ENCODE results near the gene CFDP1. TPM values are rescaled to one million over a fixed set of nuclear protein-coding genes. Genes with fewer than 3 reads are reported as not detected.
"Not testable (repeated sequence)": the region's sequence is repeated elsewhere in the genome, so short reads cannot be mapped to it uniquely, and the experiment has no call there.

The CFDP1 gene
- total RNA-seq, 2 experiments from 2014 or later = 38.9 to 41.6 TPM

DNA sequence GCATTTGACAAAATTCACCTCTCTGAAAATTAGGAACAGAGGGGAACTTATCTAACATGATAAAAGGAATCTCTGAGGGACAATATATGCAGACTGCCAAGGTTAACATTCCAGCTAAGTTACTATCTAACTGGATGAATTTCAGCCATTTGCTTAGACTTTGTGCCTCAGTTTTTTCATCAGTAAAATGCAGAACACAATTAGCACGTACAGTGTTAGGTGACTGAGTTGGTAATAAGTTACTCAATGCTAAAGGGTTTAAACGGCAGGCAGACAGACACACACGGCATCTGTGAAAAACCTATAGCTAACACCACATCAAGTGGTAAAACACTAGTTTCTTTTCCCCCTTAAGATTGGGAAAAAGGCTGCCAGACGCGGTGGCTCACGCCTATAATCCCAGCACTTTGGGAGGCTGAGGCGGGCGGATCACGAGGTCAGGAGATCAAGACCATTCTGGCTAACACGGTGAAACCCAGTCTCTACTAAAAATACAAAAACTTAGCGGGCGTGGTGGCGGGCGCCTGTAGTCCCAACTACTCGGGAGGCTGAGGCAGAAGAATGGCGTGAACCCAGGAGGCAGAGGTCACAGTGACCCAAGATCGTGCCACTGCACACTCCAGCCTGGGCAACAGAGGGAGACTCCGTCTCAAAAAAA, 9.1 kb downstream of the CFDP1 start:
- DNase-seq; H3K27me3 Mint-ChIP-seq (ENCODE audit: low read depth); CTCF ChIA-PET; ATAC-seq; H3K36me3 Mint-ChIP-seq (ENCODE audit: low read depth); H3K4me3 Mint-ChIP-seq; H3K27ac Mint-ChIP-seq; H3K9me3 Mint-ChIP-seq (ENCODE audit: insufficient read depth): not testable (repeated sequence)
- peaks cover 24% of the 10 kb centered on the region for H3K4me1 Mint-ChIP-seq (ENCODE audit: low read depth)
- POLR2A ChIA-PET = interaction anchor here (0.7 kb wide), 1 partner anchor 129 kb away, joined by 3 read pairs; no protein-coding TSS in a partner anchor

DNA sequence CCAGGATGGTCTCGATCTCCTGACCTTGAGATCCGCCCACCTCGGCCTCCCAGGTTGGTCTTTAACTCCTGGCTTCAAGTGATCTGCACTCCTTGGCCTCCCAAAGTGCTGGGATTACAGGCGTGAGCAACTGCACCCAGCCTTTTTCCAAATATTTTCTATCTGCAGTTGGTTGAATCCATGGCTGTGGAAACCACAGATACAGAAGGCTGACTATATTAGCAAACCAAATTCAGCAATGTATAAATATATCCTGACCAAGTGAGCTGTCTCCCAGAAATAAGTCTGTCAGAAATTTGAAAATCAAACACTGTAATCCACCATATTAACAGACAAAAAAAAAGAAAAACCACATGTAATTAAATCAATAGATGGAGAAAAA, 9.6 kb downstream of the CFDP1 start:
- ATAC-seq (no peak), DNase-seq (no peak)
- Mint-ChIP-seq H3K9me3 (ENCODE audit: insufficient read depth) (no peaks in the 10 kb centered on the region), H3K36me3 (ENCODE audit: low read depth) (peaks cover 6% of the 10 kb centered on the region), H3K27ac (no peak overlapping the region), H3K4me3 (no peak overlapping the region), H3K27me3 (ENCODE audit: low read depth) (no peaks in the 10 kb centered on the region), H3K4me1 (ENCODE audit: low read depth) (peaks cover 20% of the 10 kb centered on the region)
- ChIA-PET CTCF (interaction anchor here (0.7 kb wide), 1 partner anchor 42 kb away, joined by 3 read pairs; no protein-coding TSS in a partner anchor), POLR2A (interaction anchor here (0.7 kb wide), 1 partner anchor 129 kb away, joined by 3 read pairs; no protein-coding TSS in a partner anchor)

DNA sequence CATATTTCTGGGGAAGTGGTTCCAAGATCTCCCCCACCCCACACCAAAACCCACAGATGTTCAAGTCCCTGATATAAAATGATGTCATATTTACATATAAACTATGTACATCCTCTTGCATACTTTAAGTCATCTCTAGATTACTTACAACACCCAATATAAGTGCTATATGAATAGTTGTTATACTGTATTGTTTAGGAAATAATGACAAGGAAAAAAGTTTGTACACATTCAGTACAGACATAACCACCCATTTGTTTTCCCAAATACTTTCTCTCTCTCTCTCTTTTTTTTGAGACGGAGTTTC, 11.5 kb downstream of the CFDP1 start:
- H3K36me3 Mint-ChIP-seq (ENCODE audit: low read depth) = peaks cover 2% of the 10 kb centered on the region
- H3K4me1 Mint-ChIP-seq (ENCODE audit: low read depth) = peaks cover 18% of the 10 kb centered on the region
- CTCF ChIA-PET = interaction anchor here (1.2 to 2.8 kb wide), 3 partner anchors 43 to 342 kb away, joined by 4 to 7 read pairs (median 6); partner anchors contain the start of gene TMEM170A
- no peaks in the 10 kb centered on the region for H3K27me3 Mint-ChIP-seq (ENCODE audit: low read depth)
- POLR2A ChIA-PET = no interaction called here
- no peak overlapping the region for H3K4me3 Mint-ChIP-seq
- peak overlapping the region; percentile 16 for H3K27ac Mint-ChIP-seq
- H3K9me3 Mint-ChIP-seq (ENCODE audit: insufficient read depth) = no peaks in the 10 kb centered on the region
- ATAC-seq = no peak
- no peak for DNase-seq

DNA sequence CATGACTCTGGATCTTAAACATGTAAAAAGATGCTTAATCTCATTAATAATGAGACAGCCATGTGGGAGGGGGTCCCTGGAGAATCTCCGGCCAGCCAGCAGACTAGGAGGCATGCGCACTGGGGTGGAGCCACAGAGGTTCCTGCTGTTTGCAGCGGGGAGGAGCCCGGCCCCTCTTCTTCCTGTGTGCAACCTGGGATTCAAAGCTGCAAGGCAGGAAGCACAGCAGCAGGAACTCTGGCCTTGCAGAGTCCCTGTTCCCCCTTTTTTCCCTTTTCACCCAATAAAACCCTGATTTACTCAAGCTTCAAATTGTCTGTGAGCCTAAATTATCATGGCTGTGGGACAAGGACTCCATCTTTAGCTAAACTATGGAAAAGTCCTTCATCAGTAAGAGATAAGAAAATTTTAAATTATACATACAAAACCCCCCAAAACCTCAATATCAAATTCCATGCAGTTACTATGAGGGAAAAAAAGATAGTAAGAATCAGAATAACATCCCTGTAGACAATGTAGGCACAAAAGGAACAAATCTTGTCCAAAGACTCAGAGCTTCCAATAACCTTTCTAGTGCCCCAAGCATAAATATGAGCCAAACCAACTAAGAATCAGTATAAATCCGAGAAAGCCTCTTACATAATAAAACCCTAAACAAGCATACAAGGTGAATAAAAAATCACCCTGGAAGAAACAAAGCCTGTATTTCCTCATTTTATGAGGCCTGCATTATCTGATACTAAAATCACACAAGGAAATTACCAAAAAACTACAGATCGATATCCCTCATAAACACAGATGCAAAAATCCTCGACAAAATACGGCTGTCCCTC, 12.1 kb downstream of the CFDP1 start:
- CTCF ChIA-PET = interaction anchor here (0.9 to 2.8 kb wide), 5 partner anchors 9 to 343 kb away, joined by 3 to 7 read pairs (median 4); partner anchors contain the start of gene TMEM170A

DNA sequence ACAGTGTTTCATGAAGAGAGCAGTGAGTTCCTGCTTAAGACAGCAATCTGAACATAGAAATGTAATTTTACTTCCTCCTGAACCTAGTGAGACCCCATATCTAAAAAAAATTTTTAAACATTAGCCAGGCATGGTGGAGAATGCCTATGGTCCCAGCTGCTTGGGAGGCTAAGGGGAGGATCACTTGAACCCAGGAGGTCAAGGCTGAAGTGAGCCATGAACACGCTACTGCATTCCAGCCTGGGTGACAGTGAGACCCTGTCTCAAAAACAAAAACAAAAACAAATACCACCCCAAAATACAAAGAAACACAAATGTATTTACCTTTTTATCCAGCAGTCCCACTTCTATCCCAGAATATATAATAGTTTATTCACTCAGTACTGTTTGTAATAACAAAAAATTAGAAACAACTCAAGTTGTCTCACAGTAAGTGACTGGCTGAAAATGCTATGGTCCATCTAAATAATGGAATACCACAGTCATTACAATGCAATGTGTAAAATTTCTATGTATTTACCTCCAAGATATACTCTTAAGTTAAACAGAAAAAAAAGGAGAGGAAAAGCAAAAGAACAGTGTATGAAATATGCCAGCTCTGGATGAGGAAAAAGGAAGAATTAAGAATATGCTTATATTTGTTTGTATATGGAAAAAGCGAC, 16.3 kb downstream of the CFDP1 start:
- ChIA-PET POLR2A (no interaction called here), CTCF (interaction anchor here (1.4 kb wide), 1 partner anchor 10 kb away, joined by 3 read pairs; no protein-coding TSS in a partner anchor)
- DNase-seq = no peak
- Mint-ChIP-seq H3K36me3 (ENCODE audit: low read depth) (peaks cover 4% of the 10 kb centered on the region), H3K9me3 (ENCODE audit: insufficient read depth) (no peaks in the 10 kb centered on the region), H3K4me3 (no peak overlapping the region), H3K27me3 (ENCODE audit: low read depth) (no peaks in the 10 kb centered on the region), H3K27ac (no peak overlapping the region), H3K4me1 (ENCODE audit: low read depth) (peaks cover 20% of the 10 kb centered on the region)
- ATAC-seq = no peak

More for the DNA sequence above, 12.1 kb downstream of the CFDP1 start:
- Mint-ChIP-seq H3K4me1 (ENCODE audit: low read depth) (peaks cover 18% of the 10 kb centered on the region), H3K4me3 (peak overlapping the region; percentile 49), H3K27me3 (ENCODE audit: low read depth) (no peaks in the 10 kb centered on the region), H3K27ac (peak overlapping the region; percentile 16), H3K36me3 (ENCODE audit: low read depth) (peaks cover 2% of the 10 kb centered on the region), H3K9me3 (ENCODE audit: insufficient read depth) (no peaks in the 10 kb centered on the region)
- peak; percentile 75 for ATAC-seq
- peak; percentile 47 for DNase-seq
- POLR2A ChIA-PET = interaction anchor here (1.5 kb wide), 1 partner anchor 43 kb away, joined by 5 read pairs; no protein-coding TSS in a partner anchor

DNA sequence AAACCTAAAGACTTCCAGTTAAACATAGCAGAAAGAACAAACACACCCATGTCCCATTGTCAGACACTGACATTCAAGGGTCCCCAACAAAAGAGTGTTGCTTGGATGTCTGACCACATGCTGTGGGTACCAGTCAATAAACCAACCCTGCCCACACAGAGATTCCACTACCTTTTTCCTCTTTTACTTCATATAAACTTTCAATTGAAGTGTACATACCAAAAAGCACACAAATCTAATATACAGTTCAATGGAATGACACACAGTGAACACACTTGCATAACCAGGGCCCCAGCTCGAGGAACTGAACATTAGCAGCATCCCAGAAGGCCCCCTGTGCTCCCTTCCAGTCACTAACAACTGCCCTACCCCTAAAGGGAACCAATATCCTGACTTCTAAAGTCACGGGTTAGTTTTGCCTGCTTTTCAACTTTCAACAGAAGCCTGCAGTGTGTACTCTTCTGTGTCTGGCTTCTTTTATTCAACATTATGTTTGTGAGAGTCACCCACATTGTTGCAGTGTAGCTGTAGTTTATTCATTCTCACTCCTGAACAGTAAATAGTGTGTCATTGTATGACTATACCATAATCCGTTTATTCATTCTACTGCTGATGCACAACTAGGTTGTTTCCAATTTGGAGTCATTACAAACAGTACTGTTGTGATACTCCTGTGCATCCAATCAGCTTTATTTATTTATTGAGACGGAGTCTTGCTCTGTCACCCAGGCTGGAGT, 18.0 kb downstream of the CFDP1 start:
- ATAC-seq (no peak), DNase-seq (no peak)
- H3K4me1 Mint-ChIP-seq (ENCODE audit: low read depth) = peaks cover 6% of the 10 kb centered on the region
- H3K27me3 Mint-ChIP-seq (ENCODE audit: low read depth) = no peaks in the 10 kb centered on the region
- no peak overlapping the region for H3K4me3 Mint-ChIP-seq
- peaks cover 8% of the 10 kb centered on the region for H3K36me3 Mint-ChIP-seq (ENCODE audit: low read depth)
- CTCF ChIA-PET = interaction anchor here (0.7 to 1.7 kb wide), 2 partner anchors 216 to 855 kb away, joined by 3 to 7 read pairs; no protein-coding TSS in a partner anchor
- no peak overlapping the region for H3K27ac Mint-ChIP-seq
- H3K9me3 Mint-ChIP-seq (ENCODE audit: insufficient read depth) = no peaks in the 10 kb centered on the region
- POLR2A ChIA-PET = no interaction called here

DNA sequence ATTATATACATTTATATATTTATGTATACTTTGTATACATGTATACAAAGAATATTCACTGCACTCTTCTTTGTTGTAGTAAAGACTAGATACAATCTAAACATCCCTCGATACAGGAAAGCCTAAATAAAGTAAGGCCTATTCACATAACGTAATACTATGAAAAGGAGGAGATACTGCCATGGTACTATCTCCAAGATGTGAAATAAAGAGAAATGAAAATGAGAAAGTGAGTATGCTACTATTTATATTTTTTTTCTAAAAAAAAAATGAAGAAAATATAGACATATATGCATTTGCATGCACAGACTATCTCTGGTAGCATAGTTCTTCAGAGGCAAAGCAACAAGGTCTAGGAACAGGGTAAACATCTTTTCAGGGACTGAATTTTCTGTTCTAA, 19.4 kb downstream of the CFDP1 start:
- ATAC-seq (no peak), DNase-seq (no peak)
- H3K27me3 Mint-ChIP-seq (ENCODE audit: low read depth) = no peaks in the 10 kb centered on the region
- H3K4me3 Mint-ChIP-seq = no peak overlapping the region
- H3K4me1 Mint-ChIP-seq (ENCODE audit: low read depth) = peaks cover 2% of the 10 kb centered on the region
- peaks cover 14% of the 10 kb centered on the region for H3K36me3 Mint-ChIP-seq (ENCODE audit: low read depth)
- H3K27ac Mint-ChIP-seq = no peak overlapping the region
- no peaks in the 10 kb centered on the region for H3K9me3 Mint-ChIP-seq (ENCODE audit: insufficient read depth)
- POLR2A ChIA-PET = no interaction called here
- CTCF ChIA-PET = interaction anchor here (1.7 kb wide), 1 partner anchor 214 kb away, joined by 7 read pairs; no protein-coding TSS in a partner anchor

DNA sequence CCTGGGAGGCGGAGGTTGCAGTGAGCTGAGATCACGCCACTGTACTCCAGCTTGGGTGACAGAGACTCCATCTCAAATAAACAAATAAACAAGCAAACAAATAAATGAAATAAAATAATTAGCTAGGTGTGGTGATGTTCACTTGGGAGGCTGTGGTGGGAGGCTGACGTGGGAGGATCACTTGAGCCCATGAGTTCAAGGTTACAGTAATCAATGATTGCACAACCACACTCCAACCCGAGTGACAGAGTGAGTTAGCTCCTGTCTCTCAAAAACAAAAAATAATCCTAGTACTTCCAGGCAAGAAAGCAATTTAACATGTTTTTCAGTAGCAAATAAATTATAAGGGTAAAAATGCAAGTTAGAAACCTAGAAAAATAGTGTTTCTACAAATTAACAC, 26.4 kb downstream of the CFDP1 start:
- no peaks in the 10 kb centered on the region for H3K27me3 Mint-ChIP-seq (ENCODE audit: low read depth)
- H3K4me3 Mint-ChIP-seq = no peak overlapping the region
- no peaks in the 10 kb centered on the region for H3K9me3 Mint-ChIP-seq (ENCODE audit: insufficient read depth)
- ATAC-seq (no peak), DNase-seq (no peak)
- peaks cover 13% of the 10 kb centered on the region for H3K36me3 Mint-ChIP-seq (ENCODE audit: low read depth)
- H3K4me1 Mint-ChIP-seq (ENCODE audit: low read depth) = no peaks in the 10 kb centered on the region
- H3K27ac Mint-ChIP-seq = no peak overlapping the region
- ChIA-PET CTCF (interaction anchor here (0.6 to 1.1 kb wide), 3 partner anchors 22 to 207 kb away, joined by 3 read pairs; no protein-coding TSS in a partner anchor), POLR2A (interaction anchor here (0.6 kb wide), 1 partner anchor 416 kb away, joined by 3 read pairs; no protein-coding TSS in a partner anchor)

DNA sequence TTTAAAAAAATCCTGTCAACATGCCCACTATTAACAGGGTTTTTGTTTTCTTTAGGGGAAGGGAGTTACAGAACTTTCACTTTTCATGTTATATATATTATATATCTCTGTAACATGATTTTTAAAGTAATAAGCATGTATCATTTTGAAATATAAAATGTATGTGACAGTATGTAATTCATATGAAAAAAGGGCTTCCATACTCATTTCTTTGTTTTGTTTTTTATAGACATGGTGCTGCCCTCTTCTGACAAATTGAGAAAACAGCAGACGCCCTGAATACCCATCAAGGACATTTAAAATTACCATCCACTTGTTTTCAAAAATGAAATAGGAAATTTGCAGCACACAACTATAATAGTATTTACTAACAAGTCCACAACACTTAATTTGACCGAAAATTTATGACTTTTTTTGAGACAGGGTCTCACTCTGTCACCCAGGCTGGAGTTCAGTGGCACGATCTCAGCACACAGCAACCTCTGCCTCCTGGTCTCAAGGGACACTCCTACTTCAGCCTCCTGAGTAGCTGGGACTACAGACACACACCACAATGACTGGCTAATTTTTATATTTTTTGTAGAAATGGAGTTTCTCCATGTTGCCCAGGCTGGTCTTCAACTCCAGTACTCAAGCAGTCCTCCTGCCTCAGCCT, 30.4 kb downstream of the CFDP1 start:
- no peaks in the 10 kb centered on the region for H3K36me3 Mint-ChIP-seq (ENCODE audit: low read depth)
- no peaks in the 10 kb centered on the region for H3K9me3 Mint-ChIP-seq (ENCODE audit: insufficient read depth)
- H3K4me1 Mint-ChIP-seq (ENCODE audit: low read depth) = no peaks in the 10 kb centered on the region
- CTCF ChIA-PET = interaction anchor here (0.7 to 3.3 kb wide), 13 partner anchors 10 to 205 kb away, joined by 3 to 25 read pairs (median 4); partner anchors contain the start of genes CFDP1 and TMEM170A
- no peak for DNase-seq
- H3K27ac Mint-ChIP-seq = no peak overlapping the region
- no peak overlapping the region for H3K4me3 Mint-ChIP-seq
- POLR2A ChIA-PET = no interaction called here
- no peaks in the 10 kb centered on the region for H3K27me3 Mint-ChIP-seq (ENCODE audit: low read depth)
- ATAC-seq = no peak

DNA sequence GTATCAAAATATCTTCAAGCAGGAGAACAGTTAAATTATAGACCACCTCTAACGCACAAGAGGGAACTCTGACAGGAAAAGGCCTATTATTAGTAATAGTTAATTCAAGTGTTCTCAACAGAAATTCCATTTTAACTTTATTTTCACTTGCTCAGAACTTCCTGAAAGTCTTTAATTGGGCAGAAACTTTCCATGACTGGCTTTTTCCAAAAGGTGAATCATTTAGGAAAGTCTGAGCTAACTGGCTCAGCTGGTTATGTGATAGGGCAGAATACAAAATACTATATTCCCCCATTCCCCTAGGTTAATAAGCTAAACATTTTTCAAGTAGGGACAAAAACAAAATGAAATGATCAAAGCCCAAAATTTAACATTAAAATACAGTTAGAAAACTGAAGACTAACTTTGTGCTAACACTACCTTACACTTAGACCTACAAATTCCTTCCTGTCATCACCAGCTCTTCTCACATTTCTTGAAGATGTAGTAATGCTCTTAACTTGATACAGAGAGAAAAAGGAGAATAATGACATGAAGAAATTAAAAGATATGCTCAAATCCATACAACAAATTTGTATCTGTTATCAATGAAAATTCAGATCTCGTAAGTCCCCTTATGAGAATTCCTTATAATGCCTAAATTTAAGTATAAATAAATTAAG, 31.0 kb downstream of the CFDP1 start:
- H3K27ac Mint-ChIP-seq = no peak overlapping the region
- ChIA-PET CTCF (interaction anchor here (0.6 to 2.2 kb wide), 21 partner anchors 10 to 362 kb away, joined by 3 to 25 read pairs (median 3); partner anchors contain the start of gene CFDP1), POLR2A (no interaction called here)
- no peaks in the 10 kb centered on the region for H3K9me3 Mint-ChIP-seq (ENCODE audit: insufficient read depth)
- H3K27me3 Mint-ChIP-seq (ENCODE audit: low read depth) = no peaks in the 10 kb centered on the region
- no peak overlapping the region for H3K4me3 Mint-ChIP-seq
- no peaks in the 10 kb centered on the region for H3K4me1 Mint-ChIP-seq (ENCODE audit: low read depth)
- no peak for DNase-seq
- H3K36me3 Mint-ChIP-seq (ENCODE audit: low read depth) = no peaks in the 10 kb centered on the region
- ATAC-seq = no peak

Data from activated CD8-positive, alpha-beta T cell treated with anti-CD3 and anti-CD28 coated beads, Interleukin-2, amount 10 ng/mL, durations not matched to agents 7 days and 5 days (primary cell).